Activated naive CD4-positive, alpha-beta T cell treated with Interleukin-2 at 50 U/mL for 16 hours (primary cell): ENCODE measurements around the gene STAM2.
"Not testable (repeated sequence)": the region's sequence is repeated elsewhere in the genome, so short reads cannot be mapped to it uniquely, and the experiment has no call there.

Experiments
- DNase-seq: peaks from one replicate; pipeline ENCODE4 v3.0.0-alpha.2; 2020

The STAM2 gene

GRCh38 chr2:152103271-152103670 is 72.3 kb downstream of the STAM2 start:
- no peak for DNase-seq

- no peak for DNase-seq
Observed at GRCh38 chr2:152100961-152101360, 74.6 kb downstream of the STAM2 start.

GRCh38 chr2:152099367-152100050 is 76.1 kb downstream of the STAM2 start:
- DNase-seq = no peak

- peak; percentile 2 for DNase-seq
Observed at GRCh38 chr2:152098496-152099366, 76.8 kb downstream of the STAM2 start, which contains the start of gene CACNB4. TSS of gene CACNB4 (minus strand) at chr2:152099044.

GRCh38 chr2:152097801-152098495 is 77.6 kb downstream of the STAM2 start:
- DNase-seq = peak; percentile 3

- DNase-seq = no peak
Observed at GRCh38 chr2:152097290-152097800, 78.2 kb downstream of the STAM2 start.

- DNase-seq = no peak
Observed at GRCh38 chr2:152095146-152095545, 80.4 kb downstream of the STAM2 start.

GRCh38 chr2:152094014-152094413 is 81.5 kb downstream of the STAM2 start:
- DNase-seq = no peak

GRCh38 chr2:152093464-152093863 is 82.1 kb downstream of the STAM2 start:
- no peak for DNase-seq

GRCh38 chr2:152092095-152092494 is 83.5 kb downstream of the STAM2 start:
- no peak for DNase-seq

- DNase-seq = not testable (repeated sequence)
Observed at GRCh38 chr2:152090726-152091125, 84.8 kb downstream of the STAM2 start.

- DNase-seq = no peak
Observed at GRCh38 chr2:152089238-152089637, 86.3 kb downstream of the STAM2 start.

GRCh38 chr2:152088006-152088405 is 87.6 kb downstream of the STAM2 start:
- DNase-seq = no peak

- no peak for DNase-seq
Observed at GRCh38 chr2:152086231-152086630, 89.3 kb downstream of the STAM2 start.

GRCh38 chr2:152084076-152084475 is 91.5 kb downstream of the STAM2 start:
- no peak for DNase-seq

- DNase-seq = no peak
Observed at GRCh38 chr2:152083202-152083875, 92.2 kb downstream of the STAM2 start.

- no peak for DNase-seq
Observed at GRCh38 chr2:152078662-152079061, 96.9 kb downstream of the STAM2 start.

GRCh38 chr2:152078023-152078422 is 97.5 kb downstream of the STAM2 start:
- no peak for DNase-seq

GRCh38 chr2:152075461-152076050 is 100.0 kb downstream of the STAM2 start:
- no peak for DNase-seq

GRCh38 chr2:152072011-152072410 is 103.6 kb downstream of the STAM2 start:
- no peak for DNase-seq

- DNase-seq = no peak
Observed at GRCh38 chr2:152071518-152071917, 104.0 kb downstream of the STAM2 start.

GRCh38 chr2:152071092-152071491 is 104.5 kb downstream of the STAM2 start:
- DNase-seq = no peak
